ENCODE measurements around the gene LRP5.

DNA sequence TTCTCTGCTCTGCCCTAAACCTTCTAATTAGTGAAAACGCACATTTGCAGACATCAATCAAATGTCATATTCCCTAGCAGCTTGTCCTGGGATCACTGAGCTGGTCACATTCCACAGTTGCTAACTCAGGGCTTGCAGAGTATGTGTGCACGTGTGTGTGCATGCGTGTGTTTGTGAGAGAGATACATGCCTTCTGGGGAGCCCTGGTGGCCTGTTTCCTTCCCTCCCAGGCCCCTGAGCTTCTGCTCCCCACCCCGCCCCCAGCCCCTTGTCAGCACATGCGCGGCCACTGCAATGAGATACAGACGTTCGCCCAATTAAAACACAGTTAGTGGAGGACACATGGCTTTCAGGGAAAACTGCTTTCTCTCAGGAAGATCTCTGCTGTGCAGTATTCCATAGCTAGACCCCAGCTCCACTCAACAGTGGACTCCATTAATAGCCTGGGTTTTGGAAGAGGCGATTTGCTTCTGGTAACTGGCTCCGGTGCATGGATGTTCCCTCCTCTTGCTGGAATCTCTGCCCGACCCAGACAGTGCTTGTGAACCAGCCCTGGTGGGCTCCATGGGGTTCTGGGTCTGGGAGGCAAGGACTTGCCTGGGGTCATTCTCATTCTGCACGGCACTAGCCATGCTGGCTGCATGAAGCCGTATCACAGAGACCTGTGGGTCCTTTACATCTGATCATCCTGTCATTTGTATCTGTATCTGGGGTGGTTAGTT is 17.7 kb downstream of the LRP5 start:
- no peak for TF ChIP-seq EZH2phosphoT487 (IDR thresholded peaks at IDR 0.05; ENCODE audit: low read depth, severe bottlenecking, unreplicated experiment)
- TF ChIP-seq EZH2 (IDR thresholded peaks at IDR 0.05; ENCODE audit: borderline replicate concordance): no peak
